Measurements from ENCODE around the gene CNOT8.
"Not testable (repeated sequence)": the region's sequence is repeated elsewhere in the genome, so short reads cannot be mapped to it uniquely, and the experiment has no call there.

The CNOT8 gene

DNA sequence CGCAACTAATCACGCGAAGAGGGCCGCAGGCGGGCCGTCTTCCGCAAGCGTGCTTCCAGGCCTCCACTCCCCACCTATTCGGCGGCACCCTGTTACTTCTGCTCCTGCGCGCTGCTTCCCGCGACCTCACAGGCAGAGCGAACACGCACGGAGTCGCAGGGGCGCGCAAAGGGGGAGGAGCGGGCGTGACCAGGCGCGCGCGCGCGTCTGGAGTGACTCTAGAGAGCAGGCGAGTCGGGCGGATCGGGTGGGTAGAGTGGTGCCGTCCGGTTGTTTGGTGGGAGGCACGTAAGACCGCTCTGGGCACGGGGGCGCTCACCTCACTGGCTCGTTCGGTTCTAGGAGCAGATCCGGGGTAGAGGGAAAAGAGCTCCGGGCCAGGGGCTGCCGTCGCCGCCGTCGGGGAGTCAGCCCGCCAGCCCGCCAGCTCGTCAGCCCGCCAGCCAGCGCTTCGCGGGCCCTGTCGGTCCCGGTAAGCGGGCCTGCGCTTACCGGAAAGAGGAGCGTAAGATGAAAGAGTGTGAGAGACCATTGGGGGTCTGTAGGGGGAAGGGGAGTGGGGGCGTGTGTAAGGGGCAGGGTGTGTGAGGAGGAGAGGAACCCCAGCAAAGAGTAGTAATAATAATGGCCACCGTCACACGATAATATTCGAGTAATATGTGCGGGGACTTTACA lies at the start of gene CNOT8:
TSS of gene CNOT8 (plus strand) at position 331 of the 675 bp plus-strand sequence. CDS start 4,652 bp downstream, outside the sequence.
- peak; percentile 89 for DNase-seq (ENCODE audit: low read depth)

DNA sequence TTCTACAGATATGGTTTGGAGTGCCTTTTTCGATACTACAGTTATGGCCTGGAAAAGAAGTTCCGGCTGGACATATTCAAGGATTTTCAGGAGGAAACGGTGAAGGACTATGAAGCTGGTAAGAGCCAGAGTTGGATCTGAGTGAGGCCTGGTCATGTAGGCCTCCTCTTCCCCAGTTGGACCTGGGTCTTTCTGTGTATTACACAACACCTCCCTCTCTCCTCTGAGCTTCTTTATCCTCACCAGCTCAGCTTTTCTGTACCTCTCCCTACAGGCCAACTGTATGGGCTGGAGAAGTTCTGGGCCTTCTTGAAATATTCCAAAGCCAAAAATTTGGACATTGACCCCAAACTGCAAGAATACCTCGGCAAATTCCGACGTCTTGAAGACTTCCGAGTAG lies 47.2 kb upstream of the CNOT8 start:
- DNase-seq (ENCODE audit: low read depth): no peak

DNA sequence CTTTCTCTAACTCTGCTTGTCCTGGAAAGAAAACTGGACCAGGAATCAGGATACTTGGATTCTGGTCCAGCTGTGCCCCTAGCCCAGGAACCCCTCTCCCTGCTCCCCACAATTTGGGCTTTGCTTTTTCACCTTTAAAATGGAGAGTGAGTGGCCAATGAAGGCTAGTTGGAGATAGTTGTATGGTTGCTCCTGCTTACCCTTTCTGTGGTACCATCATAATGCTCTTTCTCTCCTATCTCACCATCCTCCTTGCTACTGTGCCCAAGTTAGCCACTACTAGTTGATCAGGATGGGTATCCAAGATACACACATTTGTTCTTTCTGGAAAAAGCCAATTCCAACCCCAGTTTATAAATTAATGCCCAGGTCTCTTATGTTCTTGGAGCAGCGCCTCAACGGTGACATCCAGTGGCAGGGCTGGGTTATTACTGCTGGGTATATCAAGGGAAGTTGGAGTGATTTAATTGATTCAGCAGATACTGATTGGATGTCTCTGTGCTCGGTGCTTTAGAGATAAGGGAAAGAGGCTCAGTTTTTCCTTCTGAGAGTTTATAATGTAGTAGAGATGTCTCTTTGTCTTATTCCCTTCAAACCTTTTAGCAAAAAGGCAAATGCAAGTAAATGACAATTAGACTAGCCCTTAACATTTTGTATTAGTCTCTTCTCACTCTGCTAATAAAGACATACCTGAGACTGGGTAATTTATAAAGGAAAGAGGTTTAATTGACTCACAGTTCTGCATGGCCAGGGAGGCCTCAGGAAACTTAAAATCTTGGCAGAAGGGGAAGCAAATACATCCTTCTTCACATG lies 46.6 kb upstream of the CNOT8 start:
- peak; percentile 26 for DNase-seq (ENCODE audit: low read depth)

DNA sequence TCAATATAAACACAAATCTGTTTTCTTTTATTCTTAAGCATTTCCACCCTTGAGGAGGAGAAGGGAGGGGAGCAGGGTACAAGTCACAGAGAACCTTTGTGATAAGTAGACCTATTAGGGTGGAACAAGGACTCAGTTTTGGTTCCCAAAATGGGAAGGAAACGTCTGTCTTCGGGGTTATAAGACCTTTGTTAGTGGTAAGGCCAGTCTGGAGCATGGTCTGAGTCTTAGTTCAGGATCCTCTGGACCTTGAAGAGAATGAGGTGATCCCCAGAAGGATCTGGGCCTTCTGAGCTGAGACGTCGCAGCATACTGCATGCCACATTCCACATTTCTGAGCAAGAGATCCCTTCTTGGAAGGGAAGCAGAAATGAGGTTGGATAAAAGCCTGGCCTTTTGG lies 45.3 kb upstream of the CNOT8 start:
- DNase-seq (ENCODE audit: low read depth): no peak

DNA sequence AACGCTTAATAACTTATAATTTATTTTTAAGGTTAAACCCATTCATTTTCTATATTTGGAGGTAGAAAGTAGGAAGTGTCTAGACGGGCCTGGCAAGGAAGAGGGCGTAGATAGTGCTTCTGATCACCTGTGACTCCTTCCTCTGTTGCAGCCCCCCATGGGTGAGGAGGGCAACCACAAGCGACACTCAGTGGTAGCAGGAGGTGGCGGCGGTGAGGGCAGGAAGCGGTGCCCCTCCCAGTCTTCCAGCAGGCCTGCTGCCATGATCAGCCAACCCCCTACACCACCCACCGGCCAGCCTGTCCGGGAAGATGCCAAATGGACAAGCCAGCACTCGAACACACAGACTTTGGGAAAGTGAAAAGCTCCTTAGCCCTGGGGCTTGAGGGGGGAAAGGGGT lies 44.7 kb upstream of the CNOT8 start:
- DNase-seq (ENCODE audit: low read depth): no peak

DNA sequence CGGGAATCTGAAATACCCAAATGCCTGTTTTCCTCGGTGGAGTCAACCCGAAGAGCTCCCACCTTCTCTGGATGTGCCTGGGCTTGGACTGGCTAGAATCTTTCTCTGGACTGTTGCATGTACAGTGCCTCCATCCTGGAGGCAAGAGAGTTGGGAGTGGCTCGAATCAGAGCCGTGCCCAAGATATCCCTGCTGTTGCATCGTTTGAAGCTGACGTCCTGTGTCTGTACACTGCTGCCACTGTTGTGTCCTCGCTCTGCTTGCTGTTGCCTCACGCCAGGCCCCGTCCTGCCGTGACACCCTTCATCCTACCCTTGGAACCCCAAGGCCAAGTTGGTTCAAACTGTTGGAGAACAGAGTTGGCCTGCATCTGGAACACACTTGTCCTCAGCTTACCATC lies 43.4 kb upstream of the CNOT8 start:
- DNase-seq (ENCODE audit: low read depth): no peak

DNA sequence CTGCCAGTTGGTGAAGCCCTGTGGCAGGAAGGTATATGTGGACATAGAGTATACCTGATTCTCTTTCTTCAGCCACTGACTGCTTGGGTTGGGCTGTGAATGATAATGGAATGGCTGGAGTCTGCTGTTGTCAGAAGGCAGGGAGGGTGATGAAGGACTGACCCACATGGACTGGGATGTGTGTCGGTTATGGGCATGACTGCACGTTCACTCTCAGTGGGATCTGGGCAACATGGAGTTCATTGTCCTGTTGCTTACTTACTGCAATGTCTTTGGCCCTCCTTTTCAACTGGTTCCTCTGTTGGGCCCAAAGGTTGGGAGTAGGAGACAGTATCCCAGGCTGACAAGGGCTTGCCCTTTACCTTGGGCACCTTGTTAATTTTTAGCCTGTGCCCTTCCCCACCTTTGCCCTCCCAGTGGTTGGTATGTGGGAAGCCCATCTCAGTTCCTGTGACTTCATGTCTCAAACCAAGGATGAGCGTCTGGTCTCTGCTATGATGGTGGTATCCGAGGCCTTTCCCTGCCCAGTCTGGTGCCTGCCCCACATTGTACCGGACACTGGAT lies 42.7 kb upstream of the CNOT8 start:
- no peak for DNase-seq (ENCODE audit: low read depth)

DNA sequence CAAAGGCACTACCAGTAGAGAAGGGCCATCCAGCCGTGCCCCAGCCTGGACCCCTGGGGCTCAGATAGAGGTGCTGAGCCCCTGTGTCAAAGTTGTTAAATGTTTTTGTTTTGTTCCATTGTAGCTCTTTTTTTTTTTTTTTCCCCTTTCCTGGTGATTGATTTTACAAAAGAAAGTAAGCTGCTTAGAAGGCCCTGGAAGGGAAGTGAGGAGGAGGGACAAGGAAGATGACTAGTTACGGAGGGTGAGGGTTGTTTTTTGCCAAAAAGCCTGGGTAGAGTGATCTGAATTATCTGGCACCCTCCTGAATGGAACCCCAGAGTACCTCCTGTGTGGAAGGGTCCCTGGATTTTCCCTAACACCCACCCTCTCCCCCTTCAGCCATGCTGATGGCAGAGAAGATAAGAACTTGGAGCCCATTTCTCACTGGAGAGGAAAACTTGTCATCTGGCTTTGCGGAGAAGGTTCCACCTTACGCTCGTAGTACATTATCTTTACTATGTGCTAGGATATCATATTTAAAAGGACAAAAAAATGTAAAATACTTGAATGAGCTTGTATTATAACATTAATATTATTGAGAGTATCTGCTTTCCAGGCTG lies 41.4 kb upstream of the CNOT8 start:
- no peak for DNase-seq (ENCODE audit: low read depth)

DNA sequence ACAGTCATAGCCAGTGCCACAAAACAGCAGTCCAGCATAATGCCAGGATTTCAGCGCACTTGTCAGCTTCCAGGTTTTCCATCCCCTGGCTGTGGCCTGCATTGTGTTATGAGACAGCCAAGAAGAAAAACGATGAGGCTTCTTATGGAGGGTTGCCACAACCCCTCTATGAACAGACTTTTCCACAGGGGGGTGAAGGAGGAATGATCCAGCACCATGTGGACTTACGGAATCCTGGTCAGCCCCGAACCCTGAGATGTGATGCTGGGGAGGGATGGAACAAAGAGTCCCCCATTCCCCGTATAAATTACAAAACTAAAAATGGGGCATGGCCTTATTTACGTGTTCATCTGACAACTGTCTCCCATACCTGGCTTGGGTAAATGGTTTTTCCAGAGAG lies 40.6 kb upstream of the CNOT8 start:
- DNase-seq (ENCODE audit: low read depth): no peak

DNA sequence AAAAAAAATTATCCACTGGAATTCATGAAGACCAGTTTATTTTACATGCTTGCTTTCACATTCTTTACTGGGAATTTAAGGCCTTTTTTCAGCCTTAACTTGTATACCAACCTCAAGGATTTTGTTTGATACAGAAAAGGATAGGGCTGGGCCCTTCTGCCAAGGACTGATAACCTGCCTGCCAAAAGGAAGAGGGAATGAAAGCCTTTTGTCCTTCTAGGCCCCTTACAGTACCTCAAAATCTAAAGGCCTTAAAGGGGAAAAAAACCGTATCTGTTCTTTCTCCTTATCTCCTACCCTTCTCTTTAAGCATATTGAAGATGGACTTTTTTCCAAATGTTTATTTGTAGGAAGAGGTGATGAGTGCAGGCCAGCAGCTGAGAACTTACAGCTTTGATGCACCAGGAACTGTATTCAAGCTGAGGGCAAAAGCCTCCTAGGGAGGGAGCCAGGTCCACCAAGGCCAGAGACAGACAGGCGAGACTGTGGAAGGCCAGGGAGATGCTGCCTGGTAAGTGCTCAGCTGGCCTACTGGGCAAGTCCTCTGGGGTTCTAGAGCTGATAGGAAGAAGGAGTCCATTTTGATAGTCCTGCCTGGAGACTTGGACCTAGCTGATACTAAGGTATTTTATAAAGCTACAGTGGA lies 39.8 kb upstream of the CNOT8 start:
- DNase-seq (ENCODE audit: low read depth): no peak

DNA sequence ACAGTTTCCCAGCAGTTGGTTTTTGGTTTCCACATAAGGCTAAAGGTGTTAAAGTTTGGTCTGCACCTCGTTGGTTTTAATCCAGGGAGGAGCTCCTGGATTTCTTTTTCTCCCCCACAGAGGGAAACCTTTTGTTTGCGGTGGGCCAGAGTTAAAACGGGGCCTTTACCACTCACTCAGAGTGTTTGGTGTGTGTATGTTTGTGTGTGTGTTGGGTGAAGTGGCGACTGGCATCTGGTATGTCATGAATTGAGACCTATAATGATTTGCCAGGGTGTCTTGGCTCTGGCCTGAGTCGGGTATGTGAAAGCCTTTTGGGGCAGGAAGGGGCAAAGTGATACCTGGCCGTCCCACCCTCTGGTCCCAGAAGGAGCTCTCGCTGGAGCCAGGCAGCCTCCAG lies 38.9 kb upstream of the CNOT8 start:
- no peak for DNase-seq (ENCODE audit: low read depth)

DNA sequence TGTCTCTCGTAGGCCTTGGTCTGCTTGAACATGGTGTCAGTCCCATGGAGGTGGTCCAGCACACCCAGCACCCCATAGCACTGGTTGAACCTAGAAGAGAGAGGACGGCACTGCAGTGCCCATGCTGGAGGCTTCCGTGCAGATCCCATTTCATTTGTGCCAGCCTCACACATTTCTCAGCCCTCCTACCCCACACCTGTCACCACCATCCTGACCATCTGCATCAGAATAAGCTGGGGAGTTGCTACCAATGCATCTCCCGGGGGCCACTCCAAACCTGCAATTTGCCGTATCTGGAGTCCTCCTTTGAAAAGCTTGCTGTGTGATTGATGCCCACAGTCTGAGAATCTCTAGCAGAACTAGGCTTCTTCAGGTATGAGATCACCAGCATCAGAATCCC lies 38.0 kb upstream of the CNOT8 start:
- no peak for DNase-seq (ENCODE audit: low read depth)

DNA sequence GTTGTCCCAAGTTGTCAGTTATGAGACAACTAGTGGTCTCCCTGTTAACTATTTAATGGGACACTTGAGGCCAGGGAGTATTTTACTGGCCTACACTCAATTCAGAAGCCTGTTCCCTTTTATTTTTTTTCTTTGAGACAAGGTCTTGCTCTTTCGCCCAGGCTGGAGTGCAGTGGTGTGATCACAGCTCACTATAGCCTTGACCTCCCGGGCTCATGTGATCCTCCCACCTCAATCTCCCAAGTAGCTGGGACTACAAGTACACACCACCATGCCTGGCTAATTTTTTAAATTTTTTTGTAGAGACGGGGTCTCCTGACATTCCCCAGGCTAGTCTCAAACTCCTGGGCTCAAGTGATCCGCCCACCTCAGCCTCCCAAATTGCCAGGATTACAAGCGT lies 35.5 kb upstream of the CNOT8 start:
- not testable (repeated sequence) for DNase-seq (ENCODE audit: low read depth)

DNA sequence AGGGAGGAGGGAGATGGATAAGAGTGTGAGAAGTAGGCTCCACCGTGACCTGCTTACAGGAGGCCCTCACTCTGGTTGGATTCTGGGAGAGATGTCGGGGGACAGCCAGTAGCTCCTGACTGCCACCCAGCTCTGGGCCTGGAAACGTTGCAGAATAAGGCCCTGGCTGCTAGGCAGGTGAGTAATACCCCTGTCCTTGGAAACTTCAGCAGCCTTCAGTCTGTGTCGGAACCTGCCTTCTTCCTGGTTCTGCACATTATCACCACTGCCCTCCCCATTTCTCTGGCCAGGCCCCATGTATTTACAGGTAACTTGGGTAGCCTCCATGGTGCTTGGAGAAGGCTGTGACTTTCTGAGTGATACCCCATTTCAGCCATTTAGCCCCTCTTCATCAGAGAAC lies 34.8 kb upstream of the CNOT8 start:
- no peak for DNase-seq (ENCODE audit: low read depth)

DNA sequence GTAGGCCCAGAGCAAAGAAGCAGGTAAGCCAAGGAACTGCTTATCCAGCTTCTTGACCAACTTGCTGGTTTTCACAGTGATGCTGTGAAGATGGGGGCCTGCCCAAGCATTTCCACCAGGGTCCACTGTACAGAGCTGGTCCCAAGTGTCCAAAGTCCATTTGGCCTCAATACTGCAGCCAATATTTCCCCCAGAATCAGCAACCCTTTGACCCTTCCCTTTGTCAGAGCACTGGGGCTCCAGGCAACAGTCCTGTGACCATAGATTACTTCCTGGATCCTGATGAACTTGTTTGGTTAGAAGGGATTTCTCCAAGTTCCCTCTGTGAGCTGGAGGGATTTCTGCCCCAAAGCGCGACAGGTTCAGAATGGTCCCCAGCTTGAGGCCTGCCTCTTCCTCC lies 34.4 kb upstream of the CNOT8 start:
- no peak for DNase-seq (ENCODE audit: low read depth)

DNA sequence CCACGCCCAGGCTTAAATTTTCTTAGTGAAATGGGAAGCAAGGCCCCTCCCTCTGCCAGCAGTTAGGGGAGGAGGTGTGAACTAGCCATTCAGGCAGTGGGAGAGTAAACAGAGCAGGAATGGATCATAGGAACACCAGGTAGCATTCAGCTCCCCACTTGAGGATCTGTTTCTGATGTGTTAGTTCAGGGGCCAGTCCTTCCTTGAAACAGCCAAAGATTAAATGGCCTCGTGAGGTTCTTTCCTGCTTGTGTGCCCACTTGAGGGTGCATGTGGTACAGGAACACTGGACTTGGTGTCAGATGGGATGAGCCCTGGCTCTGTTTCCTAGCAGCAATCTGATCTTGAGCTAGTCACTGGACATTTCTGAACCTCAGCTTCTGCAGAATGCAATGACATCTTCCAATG lies 29.2 kb upstream of the CNOT8 start:
- DNase-seq (ENCODE audit: low read depth): no peak

DNA sequence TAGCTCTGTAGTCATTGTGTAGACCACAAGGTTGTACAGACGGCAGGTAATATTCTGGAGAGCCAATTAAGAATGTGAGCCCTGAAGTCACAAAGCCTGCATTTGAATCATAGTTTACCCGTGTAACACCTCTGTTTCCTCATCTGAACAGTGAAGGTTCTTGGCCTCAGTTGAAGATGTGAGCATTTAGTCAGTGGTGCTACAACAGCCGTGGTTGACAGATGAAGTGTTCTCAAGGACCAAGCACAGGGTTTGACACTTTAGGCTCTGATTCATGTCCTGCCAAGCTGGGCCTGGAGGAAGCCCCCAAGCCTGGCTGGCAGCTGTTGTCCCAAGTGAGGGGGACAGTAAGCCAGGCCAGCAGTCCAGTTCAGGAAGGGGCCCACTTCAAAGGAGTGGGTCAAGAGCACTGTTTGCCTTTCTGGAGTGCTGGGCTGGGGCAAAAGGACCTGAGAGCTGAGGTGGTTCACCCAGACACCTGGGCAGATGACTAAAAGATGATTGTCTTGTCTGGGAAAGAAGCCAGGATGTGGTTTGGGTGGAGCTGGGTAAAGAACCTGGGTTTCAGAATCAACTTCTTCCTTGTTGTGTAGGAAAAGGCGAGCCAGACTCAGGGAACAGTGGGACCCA lies 28.7 kb upstream of the CNOT8 start:
- peak; percentile 37 for DNase-seq (ENCODE audit: low read depth)

DNA sequence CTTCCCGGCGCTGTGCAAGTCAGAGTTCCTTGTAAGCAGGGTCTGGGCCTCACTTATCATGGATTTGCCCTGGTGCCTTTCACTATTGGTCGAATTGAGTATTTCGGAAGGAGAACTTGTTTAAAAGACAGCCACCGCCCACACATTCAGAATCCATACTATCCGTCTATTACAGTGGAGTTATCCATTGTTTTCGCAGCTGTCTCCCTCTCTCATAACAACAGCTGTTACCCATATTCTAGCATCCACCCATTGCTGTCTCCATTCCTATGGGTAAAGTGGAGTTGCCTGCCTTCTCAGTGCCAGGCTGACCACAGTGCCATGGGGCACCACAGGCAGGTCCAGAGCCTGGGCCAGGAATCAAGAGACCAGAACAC lies 28.2 kb upstream of the CNOT8 start:
- DNase-seq (ENCODE audit: low read depth): no peak

DNA sequence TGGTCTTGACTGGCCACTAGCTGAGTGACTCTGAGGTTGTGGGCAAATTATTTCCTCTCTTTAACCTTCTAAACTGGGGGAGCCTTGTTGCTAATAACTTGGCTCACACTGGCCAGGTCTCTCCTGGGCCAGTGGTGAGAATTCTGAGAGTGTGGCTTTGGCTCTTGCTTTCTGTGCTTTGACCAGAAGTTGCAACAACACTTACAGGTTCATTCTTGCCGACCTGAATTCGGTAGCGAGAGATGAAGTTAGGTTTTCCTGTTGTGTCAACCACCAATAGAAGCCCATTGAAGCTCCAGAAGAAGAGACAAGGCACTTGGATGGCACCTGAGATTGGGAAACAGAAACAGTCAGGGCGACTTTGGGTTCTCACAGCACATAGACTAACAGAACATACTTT lies 27.8 kb upstream of the CNOT8 start:
- no peak for DNase-seq (ENCODE audit: low read depth)

DNA sequence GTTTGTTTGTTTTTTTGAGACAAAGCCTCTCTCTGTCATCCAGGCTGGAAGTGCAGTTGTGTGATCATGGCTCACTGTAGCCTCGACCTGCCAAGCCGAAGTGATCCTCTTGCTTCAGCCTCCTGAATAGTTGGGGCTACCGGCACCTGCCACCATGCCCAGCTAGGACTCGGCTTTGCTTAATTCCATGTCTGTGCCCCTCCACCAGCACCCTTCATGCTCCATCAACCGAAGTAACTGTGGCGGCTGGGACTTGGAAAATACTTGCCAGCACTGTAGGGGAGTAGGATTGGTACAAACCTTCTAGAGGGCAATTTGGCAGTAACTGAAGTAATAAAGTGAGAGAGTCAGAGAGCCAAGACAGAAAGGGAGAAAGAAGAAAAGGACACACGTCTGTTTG lies 27.0 kb upstream of the CNOT8 start:
- DNase-seq (ENCODE audit: low read depth): no peak

DNA sequence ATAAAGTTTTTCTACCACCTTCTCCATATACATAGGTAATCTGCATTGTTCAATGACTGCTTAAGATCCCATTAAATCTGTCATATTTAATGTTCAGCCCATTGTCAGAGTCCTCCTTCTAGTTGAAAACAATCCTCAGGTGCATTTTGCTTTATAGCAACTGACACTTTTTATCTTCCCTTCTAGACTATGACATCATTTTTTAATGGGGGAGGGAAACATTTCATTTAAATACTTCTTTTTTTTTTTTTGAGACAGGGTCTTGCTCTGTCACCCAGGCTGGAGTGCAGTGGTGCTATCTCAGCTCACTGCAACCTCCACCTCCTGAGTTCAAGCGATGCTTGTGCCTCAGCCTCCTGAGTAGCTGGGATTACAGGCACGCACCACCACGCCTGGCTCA lies 25.6 kb upstream of the CNOT8 start:
- DNase-seq (ENCODE audit: low read depth): not testable (repeated sequence)

DNA sequence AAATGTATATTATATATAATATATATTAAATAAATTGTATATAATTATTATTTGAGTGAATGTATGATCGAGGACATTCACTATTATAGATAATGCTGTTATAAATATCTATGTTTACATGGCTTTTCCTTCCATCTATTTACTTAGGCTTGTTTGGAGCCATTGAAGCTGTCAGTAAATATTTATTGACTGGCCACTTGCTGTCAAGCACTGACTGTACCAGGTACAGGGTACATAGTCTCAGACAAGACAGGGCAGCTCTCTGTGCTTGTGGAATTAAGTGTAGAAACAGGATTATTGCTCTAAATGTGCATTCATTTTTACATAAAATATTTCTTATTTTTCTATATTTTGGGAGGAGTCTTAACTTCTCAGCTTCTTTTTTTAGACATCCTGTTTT lies 24.4 kb upstream of the CNOT8 start:
- no peak for DNase-seq (ENCODE audit: low read depth)
